ENCODE results near the gene DNAH8. TPM values are rescaled to one million over a fixed set of nuclear protein-coding genes. Genes with fewer than 3 reads are reported as not detected.
A peak's percentile ranks its signal among the peaks of the same experiment; 100 is the strongest.

Gene DNAH8
- total RNA-seq, 1 experiment from 2014 or later, result not detected

- no TSS peak for BruUV-seq (replicated peaks)
- no peak overlapping the region for H3K4me2 ChIP-seq
- intact Hi-C loops (cut with micrococcal nuclease; ENCODE audit: unreplicated experiment), result no loop called here
Measured at GRCh38 chr6:38924791-38925509, 209.8 kb downstream of the DNAH8 start.

DNA sequence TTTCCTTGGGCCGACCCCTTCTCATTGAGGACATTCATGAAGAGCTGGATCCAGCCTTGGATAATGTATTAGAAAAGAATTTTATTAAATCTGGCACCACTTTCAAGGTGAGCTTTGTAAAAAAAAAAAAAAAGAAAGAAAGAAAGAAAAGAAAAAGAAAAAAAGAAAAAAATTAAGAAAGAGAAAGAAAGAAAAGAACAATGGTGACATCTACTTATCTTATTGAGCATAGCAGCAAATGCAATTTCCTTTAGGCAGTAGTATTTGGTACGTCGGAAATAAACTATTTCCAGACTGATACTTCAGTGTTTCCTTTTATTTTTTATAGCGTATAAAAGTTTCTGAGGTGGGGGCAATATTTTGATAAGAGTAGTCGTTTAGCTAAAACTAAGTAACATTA, 214.4 kb downstream of the DNAH8 start:
- CTCF ChIA-PET, result no interaction called here

More at GRCh38 chr6:38924791-38925509, 209.8 kb downstream of the DNAH8 start:
- H3K36me3 ChIP-seq (ENCODE audit: low read depth), result no peaks in the 10 kb centered on the region
- no peak for DNase-seq
- no peaks in the 10 kb centered on the region for H3K9me2 ChIP-seq (ENCODE audit: insufficient read depth)
- H3K79me2 ChIP-seq (ENCODE audit: low read depth), result no peaks in the 10 kb centered on the region
- no peaks in the 10 kb centered on the region for H3K27me3 ChIP-seq (ENCODE audit: insufficient read depth, low read depth)
- H2AFZ ChIP-seq, result no peak overlapping the region
- TF ChIP-seq, protein P1, sequence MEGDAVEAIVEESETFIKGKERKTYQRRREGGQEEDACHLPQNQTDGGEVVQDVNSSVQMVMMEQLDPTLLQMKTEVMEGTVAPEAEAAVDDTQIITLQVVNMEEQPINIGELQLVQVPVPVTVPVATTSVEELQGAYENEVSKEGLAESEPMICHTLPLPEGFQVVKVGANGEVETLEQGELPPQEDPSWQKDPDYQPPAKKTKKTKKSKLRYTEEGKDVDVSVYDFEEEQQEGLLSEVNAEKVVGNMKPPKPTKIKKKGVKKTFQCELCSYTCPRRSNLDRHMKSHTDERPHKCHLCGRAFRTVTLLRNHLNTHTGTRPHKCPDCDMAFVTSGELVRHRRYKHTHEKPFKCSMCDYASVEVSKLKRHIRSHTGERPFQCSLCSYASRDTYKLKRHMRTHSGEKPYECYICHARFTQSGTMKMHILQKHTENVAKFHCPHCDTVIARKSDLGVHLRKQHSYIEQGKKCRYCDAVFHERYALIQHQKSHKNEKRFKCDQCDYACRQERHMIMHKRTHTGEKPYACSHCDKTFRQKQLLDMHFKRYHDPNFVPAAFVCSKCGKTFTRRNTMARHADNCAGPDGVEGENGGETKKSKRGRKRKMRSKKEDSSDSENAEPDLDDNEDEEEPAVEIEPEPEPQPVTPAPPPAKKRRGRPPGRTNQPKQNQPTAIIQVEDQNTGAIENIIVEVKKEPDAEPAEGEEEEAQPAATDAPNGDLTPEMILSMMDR (conservative IDR thresholded peaks at IDR 0.05), result no peak
- TF ChIP-seq EZH2 (IDR thresholded peaks at IDR 0.05; ENCODE audit: low read depth), result no peak
- H3F3A ChIP-seq (ENCODE audit: insufficient read depth, low read depth), result no peaks in the 10 kb centered on the region
- H3K4me3 ChIP-seq, result no peak overlapping the region
- no peaks in the 10 kb centered on the region for H3K9me3 ChIP-seq (ENCODE audit: insufficient read depth, low read depth)
- ChIA-PET POLR2A (ENCODE audit: unreplicated experiment) (no interaction called here), CTCF (no interaction called here)
- H3K4me1 ChIP-seq (replicated peaks; ENCODE audit: insufficient read depth), result no peaks in the 10 kb centered on the region
- H3K27ac ChIP-seq, result no peak overlapping the region
- H4K20me1 ChIP-seq (ENCODE audit: insufficient read depth), result no peaks in the 10 kb centered on the region

DNA sequence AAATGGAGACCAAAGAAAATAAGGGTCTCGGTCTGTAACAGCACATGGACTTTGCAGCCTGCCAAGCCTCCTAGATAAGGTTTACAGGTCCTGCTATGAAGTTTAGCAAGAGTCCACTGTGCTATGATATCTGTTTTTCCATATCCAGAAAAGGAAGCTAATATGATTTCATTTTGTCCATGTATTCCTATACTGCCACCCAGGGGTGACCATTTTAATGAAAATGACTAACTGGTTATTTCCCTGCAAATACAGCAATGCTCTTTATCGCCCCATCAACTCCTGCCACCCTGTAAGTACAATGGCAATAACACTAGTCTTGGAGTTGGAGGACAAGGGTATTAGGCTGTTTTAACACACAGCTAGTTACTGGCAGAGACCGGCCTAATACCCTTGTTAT, 218.3 kb downstream of the DNAH8 start:
- H3F3A ChIP-seq (ENCODE audit: insufficient read depth, low read depth), result no peaks in the 10 kb centered on the region
- H3K36me3 ChIP-seq (ENCODE audit: low read depth), result no peaks in the 10 kb centered on the region
- H3K27ac ChIP-seq, result no peak overlapping the region
- no peak overlapping the region for H2AFZ ChIP-seq
- BruUV-seq (replicated peaks), result no TSS peak
- H3K4me2 ChIP-seq, result no peak overlapping the region
- ChIA-PET POLR2A (ENCODE audit: unreplicated experiment) (no interaction called here), CTCF (interaction anchor here (1.2 kb wide), 1 partner anchor 61 kb away, joined by 6 read pairs; no protein-coding TSS in a partner anchor)
- 0 out of 2 replicates have a peak, but pooled peaks cover 4% of the 10 kb centered on the region for H3K27me3 ChIP-seq (ENCODE audit: insufficient read depth, low read depth)
- no peaks in the 10 kb centered on the region for H4K20me1 ChIP-seq (ENCODE audit: insufficient read depth)
- TF ChIP-seq, protein P1 (conservative IDR thresholded peaks at IDR 0.05), result peak; percentile 60
- TF ChIP-seq EZH2 (IDR thresholded peaks at IDR 0.05; ENCODE audit: low read depth), result no peak
- H3K9me3 ChIP-seq (ENCODE audit: insufficient read depth, low read depth), result no peaks in the 10 kb centered on the region
- H3K4me3 ChIP-seq, result no peak overlapping the region
- no peak for DNase-seq
- intact Hi-C loops (cut with micrococcal nuclease; ENCODE audit: unreplicated experiment), result loop anchor here (5.0 kb wide), 1 partner anchor 61 kb away; no protein-coding TSS in a partner anchor
- H3K9me2 ChIP-seq (ENCODE audit: insufficient read depth), result no peaks in the 10 kb centered on the region
- H3K4me1 ChIP-seq (replicated peaks; ENCODE audit: insufficient read depth), result no peaks in the 10 kb centered on the region
- H3K79me2 ChIP-seq (ENCODE audit: low read depth), result no peaks in the 10 kb centered on the region

More for the DNA sequence above, 214.4 kb downstream of the DNAH8 start:
- Histone ChIP-seq H3K4me1 (replicated peaks; ENCODE audit: insufficient read depth) (no peaks in the 10 kb centered on the region), H2AFZ (no peak overlapping the region), H3K36me3 (ENCODE audit: low read depth) (no peaks in the 10 kb centered on the region), H3K4me2 (no peak overlapping the region), H3F3A (ENCODE audit: insufficient read depth, low read depth) (no peaks in the 10 kb centered on the region), H4K20me1 (ENCODE audit: insufficient read depth) (no peaks in the 10 kb centered on the region), H3K27me3 (ENCODE audit: insufficient read depth, low read depth) (no peaks in the 10 kb centered on the region), H3K4me3 (no peak overlapping the region), H3K79me2 (ENCODE audit: low read depth) (no peaks in the 10 kb centered on the region), H3K27ac (no peak overlapping the region), H3K9me2 (ENCODE audit: insufficient read depth) (no peaks in the 10 kb centered on the region), H3K9me3 (ENCODE audit: insufficient read depth, low read depth) (no peaks in the 10 kb centered on the region)
- intact Hi-C loops (cut with micrococcal nuclease; ENCODE audit: unreplicated experiment), result no loop called here
- no peak for TF ChIP-seq EZH2 (IDR thresholded peaks at IDR 0.05; ENCODE audit: low read depth)
- TF ChIP-seq, protein P1 (conservative IDR thresholded peaks at IDR 0.05), result no peak
- POLR2A ChIA-PET (ENCODE audit: unreplicated experiment), result no interaction called here
- no TSS peak for BruUV-seq (replicated peaks)
- DNase-seq, result no peak

Measured in PC-9 (cell line).